Measurements from ENCODE around the gene APBB1. TPM values are rescaled to one million over a fixed set of nuclear protein-coding genes. Genes with fewer than 3 reads are reported as not detected.

The APBB1 gene
- total and polyA plus RNA-seq, 9 of the 15 experiments (the other 6 are each of a cell fraction or from before 2014, with no cell fraction given), result 0.04 to 0.73 (median 0.40) TPM

DNA sequence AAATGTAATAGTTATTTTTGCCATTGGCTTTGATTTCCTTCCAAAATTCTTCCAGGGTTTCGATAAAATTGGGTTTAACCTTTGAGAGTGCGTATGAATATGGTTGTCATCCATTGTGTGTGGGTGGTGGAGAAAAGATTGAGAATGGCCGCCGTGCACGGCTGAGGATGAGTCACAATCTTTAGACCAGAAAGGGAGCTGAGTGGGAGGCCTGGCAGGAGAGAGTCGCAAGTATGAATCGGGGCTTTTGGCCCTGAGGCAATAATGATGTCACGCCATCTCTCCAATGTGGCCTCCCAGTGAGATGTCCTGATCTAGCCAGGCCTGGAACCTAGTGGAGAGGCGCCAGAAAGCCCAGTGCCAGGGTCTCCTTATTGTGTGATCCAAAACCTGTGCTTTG is 61.7 kb downstream of the APBB1 start (continued):
- TF ChIP-seq, protein P1, sequence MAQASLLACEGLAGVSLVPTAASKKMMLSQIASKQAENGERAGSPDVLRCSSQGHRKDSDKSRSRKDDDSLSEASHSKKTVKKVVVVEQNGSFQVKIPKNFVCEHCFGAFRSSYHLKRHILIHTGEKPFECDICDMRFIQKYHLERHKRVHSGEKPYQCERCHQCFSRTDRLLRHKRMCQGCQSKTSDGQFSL (CRISPR knock-in tag; IDR thresholded peaks at IDR 0.05), result no peak
- TF ChIP-seq, protein P1 (tag; IDR thresholded peaks at IDR 0.05), result no peak
- TF ChIP-seq NFATC3 (IDR thresholded peaks at IDR 0.05), result no peak
- peak; percentile 58; the same call in 1 of the 2 replicates for TF ChIP-seq SMARCE1 (IDR thresholded peaks at IDR 0.05)
- TF ChIP-seq CREM (IDR thresholded peaks at IDR 0.05; ENCODE audit: low read depth), result peak; percentile 45; the same call in 1 of the 2 replicates
- TF ChIP-seq ZNF79 (CRISPR knock-in tag; IDR thresholded peaks at IDR 0.05; ENCODE audit: low read depth), result no peak
- TF ChIP-seq HEY1 (CRISPR knock-in tag; IDR thresholded peaks at IDR 0.05; ENCODE audit: borderline replicate concordance), result no peak
- TF ChIP-seq NFE2 (IDR thresholded peaks at IDR 0.05; ENCODE audit: low read depth), result peak; percentile 21
- no peak for TF ChIP-seq LCOR (CRISPR knock-in tag; IDR thresholded peaks at IDR 0.05)
- TF ChIP-seq KAT7 (CRISPR knock-in tag; IDR thresholded peaks at IDR 0.05; ENCODE audit: borderline replicate concordance), result no peak
- TF ChIP-seq MCM5 (IDR thresholded peaks at IDR 0.05; ENCODE audit: low read depth), result no peak
- no peak for TF ChIP-seq NR1H2 (CRISPR knock-in tag; IDR thresholded peaks at IDR 0.05)
- no peak for TF ChIP-seq MCM7 (IDR thresholded peaks at IDR 0.05)
- TF ChIP-seq, protein P2, sequence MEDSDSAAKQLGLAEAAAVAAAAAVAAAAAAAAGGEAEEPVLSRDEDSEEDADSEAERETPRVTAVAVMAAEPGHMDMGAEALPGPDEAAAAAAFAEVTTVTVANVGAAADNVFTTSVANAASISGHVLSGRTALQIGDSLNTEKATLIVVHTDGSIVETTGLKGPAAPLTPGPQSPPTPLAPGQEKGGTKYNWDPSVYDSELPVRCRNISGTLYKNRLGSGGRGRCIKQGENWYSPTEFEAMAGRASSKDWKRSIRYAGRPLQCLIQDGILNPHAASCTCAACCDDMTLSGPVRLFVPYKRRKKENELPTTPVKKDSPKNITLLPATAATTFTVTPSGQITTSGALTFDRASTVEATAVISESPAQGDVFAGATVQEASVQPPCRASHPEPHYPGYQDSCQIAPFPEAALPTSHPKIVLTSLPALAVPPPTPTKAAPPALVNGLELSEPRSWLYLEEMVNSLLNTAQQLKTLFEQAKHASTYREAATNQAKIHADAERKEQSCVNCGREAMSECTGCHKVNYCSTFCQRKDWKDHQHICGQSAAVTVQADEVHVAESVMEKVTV (CRISPR knock-in tag; IDR thresholded peaks at IDR 0.05), result no peak
- no peak for TF ChIP-seq TOE1 (IDR thresholded peaks at IDR 0.05; ENCODE audit: borderline replicate concordance)
- TF ChIP-seq TOE1 (CRISPR knock-in tag; IDR thresholded peaks at IDR 0.05; ENCODE audit: borderline replicate concordance, low read depth), result no peak
- TF ChIP-seq CBX5 (IDR thresholded peaks at IDR 0.05; ENCODE audit: borderline replicate concordance, low read depth), result no peak
- TF ChIP-seq SMARCA4 (IDR thresholded peaks at IDR 0.05), result peak; percentile 63
- no peak for TF ChIP-seq ILK (tag; IDR thresholded peaks at IDR 0.05; ENCODE audit: borderline replicate concordance, low read depth)
- TF ChIP-seq, protein P3, sequence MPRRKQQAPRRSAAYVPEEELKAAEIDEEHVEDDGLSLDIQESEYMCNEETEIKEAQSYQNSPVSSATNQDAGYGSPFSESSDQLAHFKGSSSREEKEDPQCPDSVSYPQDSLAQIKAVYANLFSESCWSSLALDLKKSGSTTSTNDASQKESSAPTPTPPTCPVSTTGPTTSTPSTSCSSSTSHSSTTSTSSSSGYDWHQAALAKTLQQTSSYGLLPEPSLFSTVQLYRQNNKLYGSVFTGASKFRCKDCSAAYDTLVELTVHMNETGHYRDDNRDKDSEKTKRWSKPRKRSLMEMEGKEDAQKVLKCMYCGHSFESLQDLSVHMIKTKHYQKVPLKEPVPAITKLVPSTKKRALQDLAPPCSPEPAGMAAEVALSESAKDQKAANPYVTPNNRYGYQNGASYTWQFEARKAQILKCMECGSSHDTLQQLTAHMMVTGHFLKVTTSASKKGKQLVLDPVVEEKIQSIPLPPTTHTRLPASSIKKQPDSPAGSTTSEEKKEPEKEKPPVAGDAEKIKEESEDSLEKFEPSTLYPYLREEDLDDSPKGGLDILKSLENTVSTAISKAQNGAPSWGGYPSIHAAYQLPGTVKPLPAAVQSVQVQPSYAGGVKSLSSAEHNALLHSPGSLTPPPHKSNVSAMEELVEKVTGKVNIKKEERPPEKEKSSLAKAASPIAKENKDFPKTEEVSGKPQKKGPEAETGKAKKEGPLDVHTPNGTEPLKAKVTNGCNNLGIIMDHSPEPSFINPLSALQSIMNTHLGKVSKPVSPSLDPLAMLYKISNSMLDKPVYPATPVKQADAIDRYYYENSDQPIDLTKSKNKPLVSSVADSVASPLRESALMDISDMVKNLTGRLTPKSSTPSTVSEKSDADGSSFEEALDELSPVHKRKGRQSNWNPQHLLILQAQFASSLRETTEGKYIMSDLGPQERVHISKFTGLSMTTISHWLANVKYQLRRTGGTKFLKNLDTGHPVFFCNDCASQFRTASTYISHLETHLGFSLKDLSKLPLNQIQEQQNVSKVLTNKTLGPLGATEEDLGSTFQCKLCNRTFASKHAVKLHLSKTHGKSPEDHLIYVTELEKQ (CRISPR knock-in tag; IDR thresholded peaks at IDR 0.05), result no peak
- TF ChIP-seq, protein P4, sequence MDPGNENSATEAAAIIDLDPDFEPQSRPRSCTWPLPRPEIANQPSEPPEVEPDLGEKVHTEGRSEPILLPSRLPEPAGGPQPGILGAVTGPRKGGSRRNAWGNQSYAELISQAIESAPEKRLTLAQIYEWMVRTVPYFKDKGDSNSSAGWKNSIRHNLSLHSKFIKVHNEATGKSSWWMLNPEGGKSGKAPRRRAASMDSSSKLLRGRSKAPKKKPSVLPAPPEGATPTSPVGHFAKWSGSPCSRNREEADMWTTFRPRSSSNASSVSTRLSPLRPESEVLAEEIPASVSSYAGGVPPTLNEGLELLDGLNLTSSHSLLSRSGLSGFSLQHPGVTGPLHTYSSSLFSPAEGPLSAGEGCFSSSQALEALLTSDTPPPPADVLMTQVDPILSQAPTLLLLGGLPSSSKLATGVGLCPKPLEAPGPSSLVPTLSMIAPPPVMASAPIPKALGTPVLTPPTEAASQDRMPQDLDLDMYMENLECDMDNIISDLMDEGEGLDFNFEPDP (CRISPR knock-in tag; IDR thresholded peaks at IDR 0.05), result no peak
- TF ChIP-seq, protein P5, sequence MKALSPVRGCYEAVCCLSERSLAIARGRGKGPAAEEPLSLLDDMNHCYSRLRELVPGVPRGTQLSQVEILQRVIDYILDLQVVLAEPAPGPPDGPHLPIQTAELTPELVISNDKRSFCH (CRISPR knock-in tag; IDR thresholded peaks at IDR 0.05), result no peak
- TF ChIP-seq, protein P5 (tag; IDR thresholded peaks at IDR 0.05), result no peak

All from K562 (cell line).